GM12801 (cell line): Measurements from ENCODE around the gene SH3RF3.

Experiments
- CTCF ChIP-seq: IDR thresholded peaks from one replicate; pipeline ENCODE4 v1.5.1; 2011; ENCODE audit warnings: control low read depth; ENCODE audit not compliant: insufficient read length; ENCODE audit errors: extremely low read depth

Gene SH3RF3

DNA sequence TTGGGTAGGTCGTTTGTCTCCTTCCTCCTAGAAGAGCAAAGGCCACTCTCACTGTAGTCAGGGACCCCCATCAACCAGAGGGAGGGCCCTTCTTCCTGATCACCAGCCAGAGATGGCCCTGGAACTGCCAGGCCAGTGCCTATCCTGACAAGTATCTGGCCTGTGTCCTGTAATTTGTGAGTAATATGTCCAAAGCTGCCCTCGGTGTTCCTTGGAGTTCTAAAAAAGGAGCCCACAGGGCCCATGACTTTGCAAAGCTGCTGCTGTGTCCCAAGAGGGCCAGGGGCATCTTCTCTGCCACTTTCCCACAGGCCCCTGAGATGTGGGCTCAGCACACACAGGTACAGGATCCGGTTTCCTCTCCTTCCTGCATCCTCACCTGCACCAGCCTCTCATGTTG, 272.4 kb downstream of the SH3RF3 start:
- TF ChIP-seq CTCF: no peak

DNA sequence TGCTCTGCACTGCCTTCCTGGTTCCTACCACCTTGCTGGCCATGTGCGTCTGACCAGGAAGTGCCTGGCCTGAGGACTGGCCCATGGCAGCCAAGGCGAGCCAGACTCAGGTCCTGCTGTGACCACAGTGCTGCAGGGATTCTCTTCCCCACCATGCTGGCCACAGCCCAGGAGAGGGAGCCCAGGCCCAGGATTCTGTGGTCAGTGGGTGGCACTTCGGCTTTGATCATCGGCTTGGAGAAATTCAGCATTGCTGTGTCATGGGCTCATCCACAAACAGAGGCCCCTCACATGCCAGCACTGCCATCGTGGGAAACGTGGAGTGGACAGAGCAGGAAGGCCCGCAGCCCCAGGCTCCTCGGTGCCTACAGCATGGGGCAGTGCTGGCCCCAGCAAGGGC, 273.2 kb downstream of the SH3RF3 start:
- TF ChIP-seq CTCF: no peak

- TF ChIP-seq CTCF: no peak
Measured at GRCh38 chr2:109402980-109403840, 274.2 kb downstream of the SH3RF3 start.

GRCh38 chr2:109403841-109404201, 274.8 kb downstream of the SH3RF3 start:
- TF ChIP-seq CTCF: no peak

GRCh38 chr2:109404681-109405080, 275.7 kb downstream of the SH3RF3 start:
- TF ChIP-seq CTCF: no peak

DNA sequence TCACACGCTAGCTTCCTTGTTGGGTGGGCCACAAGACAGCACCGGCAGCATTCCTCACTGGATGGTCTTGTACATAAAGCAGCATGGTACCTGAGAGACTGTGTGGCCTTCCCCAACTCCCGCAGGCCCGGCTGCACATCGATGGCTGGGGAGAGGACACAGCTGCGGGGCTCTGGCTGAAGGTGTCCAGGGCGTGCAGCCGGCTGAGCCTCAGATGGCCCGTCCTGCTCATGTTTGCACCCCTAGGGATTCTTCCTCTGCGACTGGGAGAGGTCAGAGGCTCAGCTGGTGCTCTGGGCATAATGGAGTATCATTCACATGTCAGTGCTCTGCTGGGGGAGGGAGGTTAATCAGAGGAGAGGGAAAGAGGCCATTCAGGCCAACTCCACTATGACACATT, 276.9 kb downstream of the SH3RF3 start:
- no peak for TF ChIP-seq CTCF

- no peak for TF ChIP-seq CTCF
Measured at GRCh38 chr2:109406301-109406700, 277.3 kb downstream of the SH3RF3 start.
